HepG2 (cell line): ENCODE measurements around the gene UEVLD. TPM values are rescaled to one million over a fixed set of nuclear protein-coding genes. Genes with fewer than 3 reads are reported as not detected.

Experiments used
- ATF6 ChIP-seq: sonication (generic); formaldehyde crosslinking; conservative IDR thresholded peaks from 2 replicates; pipeline ENCODE4 v1.4.0; 2020; ENCODE audit warnings: missing genetic modification reagents
- FOXJ3 ChIP-seq: sonication (generic); formaldehyde crosslinking; IDR thresholded peaks from 2 replicates; pipeline ENCODE4 v1.4.0; 2020; ENCODE audit warnings: missing genetic modification reagents, mild to moderate bottlenecking, borderline replicate concordance
- HHEX ChIP-seq: IDR thresholded peaks from 2 replicates; pipeline ENCODE4 v1.6.1; 2016; ENCODE audit warnings: control low read depth
- HNF4G ChIP-seq, 2 experiments: sonication (generic) in 1 of 2; formaldehyde crosslinking in 1 of 2; IDR thresholded peaks; 2 replicates each; pipeline versions ENCODE4 v1.4.0 to v1.6.1; 2011 to 2020; ENCODE audit warnings: borderline replicate concordance in 2 of 2, low read depth in 2 of 2, mild to moderate bottlenecking in 2 of 2, low read length in 1 of 2, missing genetic modification reagents in 1 of 2, moderate library complexity in 1 of 2
- KAT8 ChIP-seq: IDR thresholded peaks from 2 replicates; pipeline ENCODE4 v1.6.1; 2016; ENCODE audit warnings: missing genetic modification reagents, missing compliant biosample characterization
- KDM5A ChIP-seq: fragments of 200-600 bp; sonication (generic); IDR thresholded peaks from 2 replicates; pipeline ENCODE4 v1.7.0; 2018; ENCODE audit warnings: antibody characterized with exemption, mild to moderate bottlenecking, low read length, borderline replicate concordance
- KLF11 ChIP-seq: IDR thresholded peaks from 2 replicates; pipeline ENCODE4 v1.6.1; 2016; ENCODE audit warnings: missing compliant biosample characterization
- KLF13 ChIP-seq: sonication (generic); formaldehyde crosslinking; IDR thresholded peaks from 2 replicates; pipeline ENCODE4 v1.4.0; 2020; ENCODE audit warnings: mild to moderate bottlenecking, missing genetic modification reagents
- MED8 ChIP-seq: sonication (generic); formaldehyde crosslinking; IDR thresholded peaks from 2 replicates; pipeline ENCODE4 v1.8.1; 2023; ENCODE audit warnings: mild to moderate bottlenecking, missing genetic modification reagents; ENCODE audit not compliant: insufficient replicate concordance
- NR2F2 ChIP-seq: IDR thresholded peaks from 2 replicates; pipeline ENCODE4 v1.6.1; 2012; ENCODE audit warnings: low read depth, inconsistent platforms, borderline replicate concordance
- SMARCC2 ChIP-seq: fragments of 450-650 bp; IDR thresholded peaks from 2 replicates; pipeline ENCODE4 v1.6.1; 2017; ENCODE audit warnings: antibody characterized with exemption, mild to moderate bottlenecking
- TFDP1 ChIP-seq: IDR thresholded peaks from 2 replicates; pipeline ENCODE4 v1.6.1; 2016; ENCODE audit warnings: missing compliant biosample characterization, missing genetic modification reagents, borderline replicate concordance
- ZNF296 ChIP-seq: sonication (generic); formaldehyde crosslinking; conservative IDR thresholded peaks from 2 replicates; pipeline ENCODE4 v1.5.0; 2020; ENCODE audit warnings: mild to moderate bottlenecking, missing genetic modification reagents
- ZNF367 ChIP-seq: sonication (generic); formaldehyde crosslinking; IDR thresholded peaks from 2 replicates; pipeline ENCODE4 v1.4.0; 2020; ENCODE audit warnings: missing genetic modification reagents, borderline replicate concordance
- ZNF615 ChIP-seq: sonication (generic); formaldehyde crosslinking; IDR thresholded peaks from 2 replicates; pipeline ENCODE4 v1.5.0; 2020; ENCODE audit warnings: mild to moderate bottlenecking, missing genetic modification reagents, borderline replicate concordance
- ZNF674 ChIP-seq: sonication (generic); formaldehyde crosslinking; IDR thresholded peaks from 2 replicates; pipeline ENCODE4 v1.5.0; 2020; ENCODE audit warnings: low read depth, mild to moderate bottlenecking, missing genetic modification reagents
- ZNF775 ChIP-seq: sonication (generic); formaldehyde crosslinking; IDR thresholded peaks from 2 replicates; pipeline ENCODE4 v1.4.0; 2020; ENCODE audit warnings: missing genetic modification reagents, mild to moderate bottlenecking, moderate library complexity, borderline replicate concordance
- ZSCAN30 ChIP-seq: sonication (generic); formaldehyde crosslinking; IDR thresholded peaks from 2 replicates; pipeline ENCODE4 v1.5.0; 2020; ENCODE audit warnings: mild to moderate bottlenecking, missing genetic modification reagents
- polyA plus RNA-seq, 8 experiments: library from polyadenylated mRNA; depleted of rRNA in 3 of 8; stranded (reverse) in 7 of 8; unstranded in 1 of 8; fragments of >200 nt; fragmentation: Illumina TruSeq in 4 of 8; extraction: Trizol in 4 of 8; gene quantifications; 2 replicates each; pipeline versions ENCODE4 v1.2.1 to v1.2.3, GENCODE V29; 2011 to 2016; ENCODE audit warnings: low read depth in 4 of 8, missing spikeins in 1 of 8, mixed read lengths in 1 of 8; ENCODE audit not compliant: insufficient read depth in 1 of 8
- total RNA-seq, 5 experiments: library from RNA; depleted of rRNA; stranded (reverse); fragments of >200 nt; fragmentation: Illumina TruSeq; extraction: Trizol; gene quantifications; 2 replicates each; pipeline ENCODE4 v1.2.3, GENCODE V29; 2016; ENCODE audit warnings: low read depth in 1 of 5
- TF ChIP-seq, protein P1 (sequence below): sonication (generic); formaldehyde crosslinking; IDR thresholded peaks from 2 replicates; pipeline ENCODE4 v1.8.1; 2022; ENCODE audit warnings: mild to moderate bottlenecking, missing genetic modification reagents
- TF ChIP-seq, protein P2 (sequence below): sonication (generic); formaldehyde crosslinking; IDR thresholded peaks from 2 replicates; pipeline ENCODE4 v1.4.0; 2020; ENCODE audit warnings: missing genetic modification reagents
- TF ChIP-seq, protein P3 (sequence below): IDR thresholded peaks from 2 replicates; pipeline ENCODE4 v1.6.1; 2012; ENCODE audit warnings: inconsistent platforms

Gene UEVLD
- total and polyA plus RNA-seq, 2 of the 13 experiments (the other 11 are each of a cell fraction or from before 2014, with no cell fraction given), result 5.7 to 13.7 TPM

- no peak for TF ChIP-seq HHEX
- peak; percentile 45; the same call in 1 of the 2 replicates for TF ChIP-seq KAT8 (CRISPR knock-in tag)
- no peak for TF ChIP-seq ZNF367
- TF ChIP-seq NR2F2, result no peak
- no peak for TF ChIP-seq ZNF674
- TF ChIP-seq SMARCC2, result no peak
- no peak for TF ChIP-seq TFDP1 (CRISPR knock-in tag)
- TF ChIP-seq ZSCAN30 (CRISPR knock-in tag), result no peak
- TF ChIP-seq KLF13 (CRISPR knock-in tag), result no peak
- no peak for TF ChIP-seq ZNF775
- TF ChIP-seq ZNF615 (CRISPR knock-in tag), result no peak
- no peak for TF ChIP-seq KLF11
- TF ChIP-seq FOXJ3 (CRISPR knock-in tag), result peak; percentile 42; the same call in 1 of the 2 replicates
- TF ChIP-seq, protein P1, sequence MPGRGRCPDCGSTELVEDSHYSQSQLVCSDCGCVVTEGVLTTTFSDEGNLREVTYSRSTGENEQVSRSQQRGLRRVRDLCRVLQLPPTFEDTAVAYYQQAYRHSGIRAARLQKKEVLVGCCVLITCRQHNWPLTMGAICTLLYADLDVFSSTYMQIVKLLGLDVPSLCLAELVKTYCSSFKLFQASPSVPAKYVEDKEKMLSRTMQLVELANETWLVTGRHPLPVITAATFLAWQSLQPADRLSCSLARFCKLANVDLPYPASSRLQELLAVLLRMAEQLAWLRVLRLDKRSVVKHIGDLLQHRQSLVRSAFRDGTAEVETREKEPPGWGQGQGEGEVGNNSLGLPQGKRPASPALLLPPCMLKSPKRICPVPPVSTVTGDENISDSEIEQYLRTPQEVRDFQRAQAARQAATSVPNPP, result no peak
- TF ChIP-seq KDM5A, result no peak
- no peak for TF ChIP-seq MED8 (CRISPR knock-in tag)
- no peak for TF ChIP-seq ATF6 (CRISPR knock-in tag)
- TF ChIP-seq ZNF296 (CRISPR knock-in tag), result no peak
- no peak for TF ChIP-seq HNF4G (IDR thresholded peaks at IDR 0.05; ENCODE audit: borderline replicate concordance, low read depth, low read length)
- no peak for TF ChIP-seq HNF4G (CRISPR knock-in tag; IDR thresholded peaks at IDR 0.05; ENCODE audit: borderline replicate concordance, low read depth)
- TF ChIP-seq, protein P2, sequence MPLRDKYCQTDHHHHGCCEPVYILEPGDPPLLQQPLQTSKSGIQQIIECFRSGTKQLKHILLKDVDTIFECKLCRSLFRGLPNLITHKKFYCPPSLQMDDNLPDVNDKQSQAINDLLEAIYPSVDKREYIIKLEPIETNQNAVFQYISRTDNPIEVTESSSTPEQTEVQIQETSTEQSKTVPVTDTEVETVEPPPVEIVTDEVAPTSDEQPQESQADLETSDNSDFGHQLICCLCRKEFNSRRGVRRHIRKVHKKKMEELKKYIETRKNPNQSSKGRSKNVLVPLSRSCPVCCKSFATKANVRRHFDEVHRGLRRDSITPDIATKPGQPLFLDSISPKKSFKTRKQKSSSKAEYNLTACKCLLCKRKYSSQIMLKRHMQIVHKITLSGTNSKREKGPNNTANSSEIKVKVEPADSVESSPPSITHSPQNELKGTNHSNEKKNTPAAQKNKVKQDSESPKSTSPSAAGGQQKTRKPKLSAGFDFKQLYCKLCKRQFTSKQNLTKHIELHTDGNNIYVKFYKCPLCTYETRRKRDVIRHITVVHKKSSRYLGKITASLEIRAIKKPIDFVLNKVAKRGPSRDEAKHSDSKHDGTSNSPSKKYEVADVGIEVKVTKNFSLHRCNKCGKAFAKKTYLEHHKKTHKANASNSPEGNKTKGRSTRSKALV (CRISPR knock-in tag), result no peak
- TF ChIP-seq, protein P3, sequence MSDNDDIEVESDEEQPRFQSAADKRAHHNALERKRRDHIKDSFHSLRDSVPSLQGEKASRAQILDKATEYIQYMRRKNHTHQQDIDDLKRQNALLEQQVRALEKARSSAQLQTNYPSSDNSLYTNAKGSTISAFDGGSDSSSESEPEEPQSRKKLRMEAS, result no peak
Measured at GRCh38 chr11:18578975-18579598, 9.4 kb downstream of the UEVLD start (continued).
